GM19372 (cell line): Measurements from ENCODE around the gene PRICKLE4.
"Not testable (repeated sequence)": the region's sequence is repeated elsewhere in the genome, so short reads cannot be mapped to it uniquely, and the experiment has no call there.

ENCODE experiments used
- ATAC-seq: cut with Tn5 transposase; IDR thresholded peaks from one replicate; pipeline ENCODE4 v1.9.1; 2021; ENCODE audit warnings: mild to moderate bottlenecking, low read depth, moderate library complexity; ENCODE audit not compliant: unreplicated experiment

The PRICKLE4 gene

DNA sequence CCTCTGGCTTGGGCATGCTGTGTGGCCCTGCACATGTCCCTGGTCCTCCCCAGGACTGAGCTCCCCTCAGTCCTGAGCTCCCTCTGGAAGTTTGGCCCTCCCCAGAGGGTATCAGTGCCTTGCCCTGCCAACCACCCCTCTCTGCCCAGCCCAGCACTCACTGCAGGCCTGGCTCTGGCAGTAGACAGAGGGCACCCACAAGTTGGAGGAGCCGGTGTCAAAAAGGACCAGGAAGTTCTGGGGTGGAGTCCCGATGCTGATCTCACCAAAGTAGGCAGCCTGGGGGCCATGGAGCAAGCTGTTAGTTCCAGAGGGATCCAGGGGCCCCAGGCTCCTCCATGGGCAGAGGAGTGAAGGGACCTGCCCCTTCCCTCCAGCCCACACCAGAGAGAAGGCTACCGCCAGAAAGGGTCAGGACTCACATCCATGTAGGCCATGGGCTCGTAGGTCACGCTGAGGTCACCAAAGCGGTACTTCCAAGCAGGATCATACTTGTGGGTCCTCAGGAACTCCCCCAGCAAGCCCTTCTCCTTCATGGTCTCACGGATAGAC is 36.3 kb upstream of the PRICKLE4 start:
- ATAC-seq = no peak

GRCh38 chr6:41746107-41746506 is 34.5 kb upstream of the PRICKLE4 start:
- ATAC-seq = no peak

- ATAC-seq = no peak
Measured at GRCh38 chr6:41747256-41748101, 33.1 kb upstream of the PRICKLE4 start, which contains the start of gene PGC. Gene PGC, minus strand, starts transcription at chr6:41747397. Its CDS starts 63 bp downstream, at chr6:41747334.

DNA sequence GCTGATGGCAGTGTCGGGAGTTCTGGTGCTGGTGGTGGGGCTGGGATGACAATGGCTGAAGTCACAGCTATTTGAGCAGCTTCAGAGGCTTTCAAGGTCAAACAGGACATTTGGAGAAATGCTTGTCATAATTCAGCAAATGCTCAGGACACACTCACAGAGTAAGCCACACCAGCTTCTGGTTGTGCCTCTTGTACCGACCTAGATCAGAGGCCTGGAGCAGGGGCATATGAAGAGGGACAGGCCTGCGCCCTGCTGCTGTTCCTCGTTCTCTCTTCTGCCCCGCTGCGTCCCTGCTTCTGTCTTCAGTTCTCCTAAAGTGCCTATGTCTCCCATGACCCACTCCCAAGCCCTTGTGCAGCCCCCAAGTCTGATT is 32.5 kb upstream of the PRICKLE4 start:
- no peak for ATAC-seq

GRCh38 chr6:41748542-41748941 is 32.0 kb upstream of the PRICKLE4 start:
- ATAC-seq = no peak

DNA sequence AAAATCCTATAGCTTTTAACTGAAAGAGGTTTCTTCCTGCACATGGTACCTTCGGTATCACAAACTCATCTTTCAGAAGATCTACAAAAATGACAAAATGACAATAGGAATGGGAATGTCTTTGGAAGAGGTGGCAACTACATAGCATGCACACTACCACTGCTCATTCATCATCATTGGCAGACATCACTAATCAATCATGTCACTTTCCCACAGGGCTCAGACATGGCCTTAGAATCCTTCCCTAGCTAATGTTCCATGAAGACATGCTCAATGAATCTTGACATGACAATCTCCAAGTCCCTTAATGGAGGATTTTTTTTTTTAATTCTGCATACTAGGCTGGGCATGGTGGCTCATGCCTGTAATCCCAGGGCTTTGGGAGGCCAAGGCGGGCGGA is 30.2 kb upstream of the PRICKLE4 start:
- no peak for ATAC-seq

DNA sequence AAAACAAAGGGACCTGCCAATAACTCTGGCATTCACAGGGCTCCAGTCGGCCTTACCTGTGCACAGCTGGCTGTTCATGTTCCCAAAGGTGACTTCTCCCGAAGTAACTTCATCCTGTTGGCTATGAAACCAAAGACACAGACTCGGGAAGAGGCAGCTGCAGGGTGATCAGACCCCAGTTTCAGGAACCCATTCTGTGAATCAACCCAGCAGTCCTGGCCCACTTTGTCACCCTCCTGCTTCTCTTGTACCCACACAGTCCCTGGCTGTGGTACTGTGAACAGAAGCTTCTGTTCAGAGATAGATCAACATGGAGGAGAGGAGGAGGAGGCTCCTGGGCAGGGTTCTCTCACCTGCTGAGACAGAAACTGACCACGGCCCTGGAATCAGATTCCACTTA is 24.7 kb upstream of the PRICKLE4 start:
- no peak for ATAC-seq

DNA sequence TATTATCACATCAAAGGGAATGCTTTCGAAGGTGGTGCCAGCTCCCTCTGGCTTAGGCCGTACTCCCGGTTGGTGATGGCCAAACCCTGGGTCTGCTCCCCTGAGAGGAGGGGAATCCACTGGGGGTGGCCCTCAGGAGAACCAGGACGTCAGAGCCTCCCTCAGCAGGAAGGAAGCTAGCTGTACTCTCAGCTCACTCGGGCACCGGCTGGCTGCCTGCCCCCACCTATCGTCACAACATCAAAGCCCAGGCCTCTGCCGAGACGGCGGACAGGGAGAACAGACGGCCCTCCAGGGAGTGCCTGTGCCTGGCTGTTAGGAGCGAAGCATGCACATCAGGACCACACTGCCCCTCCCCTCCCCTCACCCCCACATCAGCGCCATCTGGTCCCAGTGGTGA is 24.2 kb upstream of the PRICKLE4 start:
- no peak for ATAC-seq

DNA sequence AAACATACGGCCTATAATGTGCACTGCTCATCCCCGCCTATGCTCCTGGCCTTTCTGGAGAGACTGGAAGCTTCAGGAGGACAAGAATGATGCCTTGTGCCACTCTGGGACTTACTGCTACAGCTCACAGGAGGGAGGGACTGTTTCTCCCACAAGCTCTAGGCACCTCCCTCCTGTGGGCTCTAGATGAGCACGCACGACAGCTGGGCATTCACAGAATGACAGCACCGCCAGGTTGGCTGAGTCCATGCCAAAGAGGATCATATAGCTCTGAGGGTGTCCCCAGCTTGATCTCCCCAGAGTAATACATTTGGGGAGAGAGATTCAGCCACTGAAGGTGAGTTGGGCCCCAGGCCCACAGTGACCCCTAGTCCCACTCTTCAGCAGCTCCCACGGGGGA is 23.3 kb upstream of the PRICKLE4 start:
- ATAC-seq = no peak

- ATAC-seq = no peak
Measured at GRCh38 chr6:41757931-41758640, 22.5 kb upstream of the PRICKLE4 start.

DNA sequence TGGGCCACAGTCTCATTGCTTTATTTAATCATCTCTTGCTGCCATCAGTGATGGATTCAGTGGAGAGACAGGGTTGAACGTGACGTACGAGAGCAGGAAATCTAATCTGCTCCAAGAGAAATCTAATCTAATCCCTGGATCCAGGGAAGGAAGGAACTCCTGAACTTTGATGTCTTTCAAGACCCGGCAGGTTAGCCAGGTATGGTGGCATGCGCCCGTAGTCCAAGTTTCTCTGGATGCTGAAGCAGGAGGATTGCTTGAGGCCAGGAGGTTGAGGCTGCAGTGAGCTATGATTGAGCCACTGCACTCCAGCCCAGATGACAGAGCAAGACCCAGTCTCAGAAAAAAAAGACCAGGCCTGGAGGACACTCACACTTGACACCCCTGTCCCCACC is 21.9 kb upstream of the PRICKLE4 start:
- ATAC-seq = no peak

GRCh38 chr6:41759106-41759904 is 21.3 kb upstream of the PRICKLE4 start:
- ATAC-seq = no peak

DNA sequence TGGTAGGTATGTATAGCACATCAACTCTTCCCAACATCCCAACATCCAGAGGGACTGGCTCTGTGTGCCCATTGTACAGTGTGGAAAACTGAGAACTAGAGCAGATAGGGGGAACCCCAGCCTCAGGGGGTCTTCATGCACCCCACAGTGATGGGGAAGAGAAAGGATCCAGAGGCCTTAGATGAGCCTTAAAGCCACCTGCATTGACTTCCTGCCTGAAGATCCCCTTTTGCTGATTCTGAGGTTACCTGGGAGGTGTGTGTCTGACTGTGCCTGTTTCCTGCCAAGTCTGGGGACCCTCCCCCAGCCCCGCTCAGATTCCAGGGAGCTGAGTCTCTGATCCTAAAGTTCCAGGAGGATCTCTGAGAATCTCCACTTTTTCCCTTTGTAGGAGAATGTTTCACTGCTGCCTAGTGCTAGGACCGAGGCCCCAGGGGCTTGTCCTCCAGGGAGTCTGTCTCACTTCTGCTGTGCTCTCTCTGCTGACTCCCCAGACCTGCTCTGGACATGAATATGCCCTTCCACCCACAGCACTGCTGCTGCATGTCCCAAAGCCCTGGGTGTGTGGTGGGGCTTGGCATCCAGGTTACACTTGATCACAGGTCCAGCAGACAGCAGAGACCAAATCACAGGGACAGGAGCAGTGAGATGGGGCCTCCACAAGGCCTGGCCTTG is 20.5 kb upstream of the PRICKLE4 start:
- ATAC-seq = no peak

DNA sequence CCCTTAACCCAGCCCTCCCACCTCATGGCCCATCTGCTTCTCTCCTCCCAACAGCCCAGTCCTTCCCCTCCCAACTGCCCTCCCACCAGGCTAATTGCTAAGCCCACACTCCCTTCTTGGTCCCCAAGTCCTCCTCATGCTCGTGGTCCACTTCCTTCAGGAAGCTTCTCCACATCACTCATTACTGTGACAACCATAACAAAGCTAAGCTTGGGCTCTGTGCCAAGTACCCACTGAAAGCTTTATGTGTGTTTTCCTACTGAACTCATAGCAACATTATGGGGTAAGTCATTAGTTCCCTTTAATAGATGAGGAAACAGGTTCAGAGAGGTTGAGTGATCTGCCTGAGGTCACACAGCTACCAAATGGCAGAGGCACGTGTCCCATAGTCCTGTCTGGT is 17.1 kb upstream of the PRICKLE4 start:
- ATAC-seq = no peak

- not testable (repeated sequence) for ATAC-seq
Measured at GRCh38 chr6:41766043-41766664, 14.4 kb upstream of the PRICKLE4 start.

DNA sequence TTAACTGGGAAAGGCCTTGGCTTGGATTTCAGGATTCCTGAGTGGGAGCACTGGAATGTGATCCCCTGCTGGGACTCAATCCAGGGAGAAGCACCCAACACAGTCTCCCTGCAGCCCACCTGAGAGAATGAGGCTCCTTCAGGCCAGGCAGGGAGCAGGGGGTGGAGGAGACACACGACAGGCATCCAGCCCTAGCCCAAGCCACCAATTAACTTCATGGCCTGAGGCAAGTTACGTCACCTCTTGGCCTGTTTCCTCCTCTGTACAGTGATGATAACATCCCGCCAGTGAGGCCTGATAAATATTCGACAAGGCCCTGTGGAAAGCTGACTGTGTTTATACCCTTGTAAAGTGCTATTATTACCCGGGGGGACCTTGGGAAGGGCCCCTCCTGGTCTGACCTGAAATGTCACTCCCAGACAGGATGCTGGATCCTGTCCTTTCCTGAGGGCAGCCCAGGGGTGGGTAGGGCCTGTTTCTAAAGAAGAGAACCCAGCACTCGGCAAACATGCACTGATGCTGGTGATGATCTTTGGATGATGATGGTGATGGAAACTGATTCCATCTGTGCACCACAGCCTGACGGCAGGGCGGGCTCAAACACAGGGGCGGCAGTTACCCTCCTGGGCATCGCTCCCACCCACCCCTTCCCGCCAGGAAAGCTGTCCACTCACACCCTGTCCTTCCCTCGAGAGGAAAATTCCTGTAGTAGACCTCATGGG is 13.3 kb upstream of the PRICKLE4 start:
- no peak for ATAC-seq

GRCh38 chr6:41768545-41769308 is 11.9 kb upstream of the PRICKLE4 start:
- ATAC-seq = no peak

GRCh38 chr6:41769376-41769775 is 11.2 kb upstream of the PRICKLE4 start:
- no peak for ATAC-seq
